Measurements from ENCODE around the gene SLC26A11.

Gene SLC26A11

GRCh38 chr17:80277751-80278671 is 57.8 kb downstream of the SLC26A11 start:
- DNase-seq (ENCODE audit: extremely low spot score) = no peak
- POLR2A ChIA-PET = interaction anchor here (0.6 kb wide), 1 partner anchor 177 kb away, joined by 4 read pairs; no protein-coding TSS in a partner anchor
- no peak for TF ChIP-seq CTCF (IDR thresholded peaks at IDR 0.05; ENCODE audit: control extremely low read depth, extremely low read depth, low read depth, missing control alignments)
- CTCF ChIA-PET = no interaction called here

GRCh38 chr17:80279895-80280294 is 59.7 kb downstream of the SLC26A11 start:
- ChIA-PET POLR2A (no interaction called here), CTCF (no interaction called here)
- no peak for DNase-seq (ENCODE audit: extremely low spot score)
- TF ChIP-seq CTCF (IDR thresholded peaks at IDR 0.05; ENCODE audit: control extremely low read depth, extremely low read depth, low read depth, missing control alignments) = no peak

- CTCF ChIA-PET = interaction anchor here (1.0 kb wide), 1 partner anchor 17 kb away, joined by 3 read pairs; no protein-coding TSS in a partner anchor
- TF ChIP-seq CTCF (IDR thresholded peaks at IDR 0.05; ENCODE audit: control extremely low read depth, extremely low read depth, low read depth, missing control alignments) = no peak
Observed at GRCh38 chr17:80281516-80281915, 61.3 kb downstream of the SLC26A11 start.

GRCh38 chr17:80283116-80283852 is 63.1 kb downstream of the SLC26A11 start:
- POLR2A ChIA-PET = no interaction called here
- CTCF ChIA-PET = no interaction called here
- no peak for TF ChIP-seq CTCF (IDR thresholded peaks at IDR 0.05; ENCODE audit: control extremely low read depth, extremely low read depth, low read depth, missing control alignments)
- no peak for DNase-seq (ENCODE audit: extremely low spot score)

More at GRCh38 chr17:80281516-80281915, 61.3 kb downstream of the SLC26A11 start:
- POLR2A ChIA-PET = no interaction called here
- DNase-seq (ENCODE audit: extremely low spot score) = no peak

- DNase-seq (ENCODE audit: extremely low spot score) = no peak
- CTCF ChIA-PET = interaction anchor here (0.8 kb wide), 1 partner anchor 139 kb away, joined by 3 read pairs; no protein-coding TSS in a partner anchor
- TF ChIP-seq CTCF (IDR thresholded peaks at IDR 0.05; ENCODE audit: control extremely low read depth, extremely low read depth, low read depth, missing control alignments) = no peak
- POLR2A ChIA-PET = no interaction called here
Observed at GRCh38 chr17:80284631-80285030, 64.4 kb downstream of the SLC26A11 start.

GRCh38 chr17:80285237-80285920 is 65.2 kb downstream of the SLC26A11 start:
- POLR2A ChIA-PET = interaction anchor here (0.5 to 0.6 kb wide), 2 partner anchors 21 to 86 kb away, joined by 3 to 4 read pairs; no protein-coding TSS in a partner anchor
- DNase-seq (ENCODE audit: extremely low spot score) = no peak
- TF ChIP-seq CTCF (IDR thresholded peaks at IDR 0.05; ENCODE audit: control extremely low read depth, extremely low read depth, low read depth, missing control alignments) = no peak
- CTCF ChIA-PET = no interaction called here
